Right kidney (tissue), 1 donor: Measurements from ENCODE around the gene WDR86.
A peak's percentile ranks its signal among the peaks of the same experiment; 100 is the strongest.

ENCODE experiments used
- DNase-seq: peaks from one replicate; pipeline ENCODE4 v3.0.0-alpha.2; 2016

The WDR86 gene

DNA sequence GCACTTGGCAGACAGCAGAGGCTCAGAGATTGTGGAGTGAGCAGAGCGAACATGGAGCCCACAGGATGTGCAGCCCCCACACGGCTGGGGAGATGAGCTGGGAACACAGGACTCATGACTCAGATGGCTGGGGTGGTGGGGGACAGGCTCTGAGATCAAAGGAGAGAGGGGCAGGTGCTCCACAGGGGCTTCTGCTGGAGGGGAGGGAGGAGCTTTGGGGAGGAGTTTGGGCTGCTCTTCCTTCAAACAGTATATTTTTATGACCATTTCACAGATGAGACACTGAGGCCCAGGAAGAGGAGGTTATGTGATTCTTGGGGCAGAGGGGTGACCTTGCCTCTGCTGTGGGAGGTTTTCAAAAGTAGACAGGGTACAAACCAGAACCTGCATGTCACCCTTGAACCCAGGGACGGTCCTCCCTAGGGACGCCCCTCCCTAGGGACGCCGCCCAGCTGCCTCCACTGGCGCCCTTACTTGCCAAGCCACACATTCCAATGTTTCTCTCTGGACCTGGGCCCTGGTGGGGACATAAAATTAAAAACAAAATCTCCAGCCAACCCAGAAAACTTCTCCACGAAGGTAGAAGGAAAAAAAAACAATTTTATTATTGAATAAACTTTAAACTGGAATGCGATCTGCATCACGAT is 31.1 kb upstream of the WDR86 start:
- DNase-seq, result no peak

DNA sequence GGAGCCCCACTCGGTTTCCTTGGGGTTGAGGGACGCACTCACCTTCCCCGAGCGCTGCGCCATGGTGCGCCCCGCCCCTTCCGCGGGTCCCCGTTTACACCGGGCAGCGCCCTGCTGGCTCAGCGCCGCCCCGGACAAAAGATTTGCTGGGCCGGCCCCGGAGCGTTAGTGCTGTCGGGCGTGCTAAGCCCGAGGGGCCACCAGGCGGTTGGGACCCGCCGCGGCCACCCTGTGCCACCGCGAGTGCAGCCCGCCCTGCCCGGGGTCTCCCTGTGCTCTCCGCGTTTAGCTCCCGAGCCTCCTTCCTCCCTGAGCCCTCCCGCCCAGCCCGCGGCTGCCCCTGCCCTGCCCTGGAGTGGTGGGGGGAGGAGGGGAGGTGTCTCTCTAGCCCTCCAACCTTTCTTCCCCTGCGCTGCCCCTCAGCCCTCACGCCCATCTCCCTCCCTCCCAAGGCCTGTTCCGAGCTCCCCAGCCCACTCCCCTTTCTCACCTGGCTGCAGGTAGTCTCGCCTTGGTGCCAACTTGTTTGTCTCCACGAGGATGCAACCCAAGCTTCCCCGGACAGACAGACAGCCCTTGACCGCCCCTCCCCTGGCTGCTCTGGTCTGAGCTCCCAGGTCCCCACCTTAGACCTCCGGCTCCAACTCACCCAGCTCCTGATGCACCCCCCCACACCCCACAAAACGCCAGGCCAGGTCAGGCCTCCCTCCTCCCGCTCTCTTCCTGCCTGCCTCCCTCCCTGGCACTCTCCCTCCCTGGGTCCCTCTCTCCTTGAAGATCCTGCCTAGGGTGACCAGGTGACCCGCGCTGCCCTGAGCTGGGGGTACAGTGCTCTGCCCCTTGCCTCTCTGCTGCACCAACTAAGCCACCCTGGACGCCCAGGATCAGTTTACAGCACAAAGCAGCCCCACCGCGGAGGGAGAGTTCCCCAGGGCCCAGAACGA is 30.3 kb upstream of the WDR86 start, which contains the start of gene CRYGN:
Gene CRYGN (minus strand): TSS at position 287 of the 944 bp plus-strand sequence. CDS start 224 bp downstream, at position 63.
- peak; percentile 77 for DNase-seq

DNA sequence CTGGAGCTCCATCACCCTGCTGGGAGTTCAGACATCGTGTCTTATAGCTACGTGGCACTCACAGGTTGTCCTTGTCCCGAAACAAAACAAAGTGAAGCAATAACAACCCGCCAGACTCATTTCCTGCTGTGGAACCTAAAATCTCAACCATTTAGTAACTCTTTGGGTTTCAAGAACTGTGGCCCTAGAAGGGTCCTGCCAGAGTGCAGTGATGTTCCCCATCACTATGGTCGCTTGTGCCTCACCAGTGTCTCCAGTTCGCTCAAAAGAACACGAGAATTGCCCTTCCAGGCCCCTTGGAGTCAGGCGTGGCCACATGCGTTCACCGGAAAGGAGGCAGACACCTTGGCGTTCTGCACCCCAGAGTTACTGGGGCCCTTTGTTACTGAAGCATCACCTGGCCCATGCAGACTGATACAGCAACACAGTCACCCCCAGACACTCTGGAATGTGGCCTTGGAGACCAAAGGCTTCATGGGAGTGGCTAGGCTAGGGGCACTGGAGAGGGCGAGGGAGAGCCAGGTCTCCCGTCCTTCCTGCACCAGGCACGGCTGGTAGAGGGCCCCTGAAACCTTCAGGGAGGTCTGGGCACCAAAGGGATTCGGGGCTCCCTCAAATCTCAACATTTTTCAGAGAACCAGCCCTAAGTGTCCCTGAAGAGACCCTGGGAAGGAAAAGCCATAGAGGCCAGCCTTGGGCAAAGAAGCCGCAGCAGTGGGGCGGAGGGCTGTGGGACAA is 29.2 kb upstream of the WDR86 start:
- no peak for DNase-seq

DNA sequence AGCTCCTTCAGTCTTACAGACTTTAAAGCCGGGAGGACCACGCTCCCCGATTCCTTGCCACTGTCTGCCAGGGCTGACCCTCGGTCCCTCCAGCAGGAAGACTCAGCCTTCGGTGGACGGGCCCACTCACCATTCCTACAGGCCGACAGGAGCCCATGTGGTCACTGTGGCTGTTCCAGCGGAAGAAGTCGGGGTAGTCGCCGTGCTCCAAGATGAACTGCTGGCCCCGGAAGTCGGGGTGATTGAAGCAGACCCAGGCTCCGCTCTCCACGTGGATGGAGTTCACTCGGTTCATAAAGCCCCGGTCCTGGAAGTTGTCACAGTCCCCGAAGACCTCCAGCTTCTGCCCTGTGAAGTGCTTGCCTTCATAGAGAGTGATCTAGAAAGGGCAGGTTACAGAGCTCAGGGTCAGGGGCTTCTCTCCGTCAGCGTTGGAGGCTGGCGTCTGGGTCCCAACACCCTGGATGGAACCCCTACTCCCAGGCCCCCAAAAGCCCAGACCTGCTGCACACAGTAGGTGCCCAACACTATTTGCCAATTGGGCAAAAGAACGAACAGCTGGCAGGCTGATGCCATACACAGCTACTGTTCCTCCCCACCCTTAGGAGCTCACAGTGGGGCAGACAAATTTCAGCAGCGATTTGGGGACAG is 28.2 kb upstream of the WDR86 start:
- no peak for DNase-seq

DNA sequence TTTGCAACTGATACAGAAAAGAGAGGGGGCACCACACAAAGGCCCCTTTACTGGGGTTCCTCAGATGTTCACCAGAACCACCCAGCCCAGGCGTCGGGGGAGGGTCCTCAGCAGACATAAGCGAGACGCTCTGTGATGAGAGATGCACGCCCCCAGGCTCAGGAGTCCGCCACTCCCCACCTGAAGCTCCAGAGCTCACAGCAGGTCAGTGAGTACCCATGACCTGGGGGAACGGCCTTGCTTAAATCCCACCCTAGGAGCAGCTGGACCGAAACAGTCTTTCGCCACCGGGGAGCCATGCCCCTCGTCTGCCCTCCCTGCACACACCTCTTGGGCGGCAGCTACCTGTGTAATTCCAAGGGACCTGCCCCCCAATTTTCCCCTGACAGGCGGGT is 27.3 kb upstream of the WDR86 start:
- DNase-seq, result no peak

DNA sequence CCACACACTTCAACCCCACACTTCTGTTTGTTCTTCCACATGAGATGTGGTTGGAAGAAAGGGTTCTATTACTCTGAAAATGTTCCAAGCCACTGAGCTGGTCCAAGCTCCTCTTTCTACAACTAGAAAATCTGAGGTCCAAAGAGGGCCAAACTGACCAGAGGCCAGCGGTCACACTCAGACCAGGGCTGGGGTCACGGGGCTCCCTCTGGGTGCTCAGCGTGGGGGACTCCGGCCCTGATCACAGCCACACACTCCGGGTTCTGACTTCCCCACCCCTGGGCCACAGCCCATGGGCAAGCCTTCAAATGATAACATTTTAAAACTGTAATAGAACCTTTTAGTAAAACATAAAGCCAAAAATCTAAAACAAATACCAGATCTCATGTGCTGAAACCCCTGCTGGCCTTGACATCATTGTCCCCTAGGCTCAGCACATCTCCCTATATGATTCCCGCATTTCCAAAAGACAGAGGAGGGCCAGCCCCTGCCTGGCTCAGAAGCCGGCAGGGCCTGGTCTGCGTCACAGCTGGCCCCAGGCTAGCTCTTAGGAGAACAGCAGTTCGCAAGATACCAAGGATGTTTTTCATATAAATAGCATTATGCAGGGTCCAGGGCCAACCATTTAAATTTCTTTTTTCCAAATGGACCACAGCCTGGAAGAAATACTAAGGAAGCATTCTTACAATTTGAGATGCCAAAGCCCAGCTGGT is 26.8 kb upstream of the WDR86 start:
- no peak for DNase-seq

DNA sequence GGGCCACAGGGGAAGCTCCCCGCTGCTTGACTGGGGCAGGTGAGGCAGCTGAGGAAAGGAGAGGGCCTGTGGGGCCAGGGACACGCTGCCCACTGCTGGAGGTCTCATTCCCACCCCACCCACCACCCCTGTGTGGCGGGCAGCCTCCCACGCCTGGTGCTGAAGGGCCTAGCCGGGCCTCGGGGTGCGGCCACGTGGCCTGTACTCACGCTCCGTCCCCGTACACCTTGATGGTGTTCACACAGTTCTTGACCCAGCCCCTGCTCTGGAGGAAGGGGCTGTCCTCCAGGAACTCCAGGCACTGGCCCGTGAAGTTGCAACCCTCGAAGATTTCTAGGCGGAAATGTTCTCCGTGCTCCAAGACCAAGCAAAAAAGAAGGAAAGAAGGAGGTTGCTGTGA is 26.1 kb upstream of the WDR86 start:
- DNase-seq, result no peak

DNA sequence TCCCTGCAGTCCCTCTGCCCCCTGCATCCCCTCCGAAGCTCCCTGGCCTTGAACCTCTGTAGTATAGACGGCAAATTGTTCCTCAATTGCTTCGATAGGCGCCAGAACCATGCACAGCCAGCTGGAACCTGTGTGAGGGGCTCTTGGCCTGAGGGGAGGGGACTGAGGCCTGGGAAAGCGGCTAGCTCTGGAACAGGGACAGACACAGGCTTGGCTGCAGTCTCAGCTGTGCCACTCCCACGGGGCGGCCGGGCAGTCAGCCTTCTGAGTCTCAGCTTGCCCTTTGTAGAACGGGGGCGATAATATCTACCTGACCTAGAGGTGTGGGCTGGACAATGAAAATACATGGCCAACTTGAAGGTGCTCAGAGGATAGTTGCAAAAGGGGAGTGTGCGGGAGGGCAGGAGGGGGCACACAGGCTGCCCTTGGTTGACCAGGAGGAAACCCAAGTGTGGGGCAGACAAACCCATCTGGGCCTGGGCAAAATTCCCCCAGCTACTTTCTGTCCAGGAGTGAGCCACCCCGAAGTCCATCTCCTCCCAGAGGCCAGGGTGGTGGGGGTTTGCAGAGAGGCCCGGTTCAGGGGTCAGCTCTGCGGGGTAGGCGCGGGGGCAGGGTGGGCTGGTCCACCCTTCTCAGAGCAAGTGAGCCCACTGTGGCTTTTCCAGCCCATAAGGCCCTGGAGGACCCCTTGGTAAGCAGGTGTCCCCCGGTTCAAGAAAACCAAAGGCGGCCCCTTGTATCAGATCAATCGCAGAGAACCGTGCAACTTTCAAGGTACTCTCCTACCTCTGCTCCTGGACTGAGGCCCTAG is 25.5 kb upstream of the WDR86 start:
- DNase-seq, result no peak

DNA sequence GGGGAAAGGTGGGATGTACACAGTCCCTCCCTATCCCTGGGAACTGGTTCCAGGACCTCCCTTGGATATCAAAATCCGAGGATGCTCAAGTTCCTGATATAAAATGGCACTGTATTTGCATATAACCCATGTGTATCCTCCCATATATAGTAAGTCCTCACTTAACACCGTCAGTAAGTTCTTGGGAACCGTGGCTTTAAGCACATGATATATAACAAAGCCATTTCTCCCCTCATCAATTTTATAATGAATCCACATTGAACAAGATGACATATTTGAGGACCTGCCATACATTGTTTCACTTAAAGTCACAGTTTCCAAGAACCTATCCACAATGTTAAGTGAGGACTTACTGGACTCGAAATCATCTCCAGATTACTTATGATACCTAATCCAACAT is 24.7 kb upstream of the WDR86 start:
- DNase-seq, result no peak

DNA sequence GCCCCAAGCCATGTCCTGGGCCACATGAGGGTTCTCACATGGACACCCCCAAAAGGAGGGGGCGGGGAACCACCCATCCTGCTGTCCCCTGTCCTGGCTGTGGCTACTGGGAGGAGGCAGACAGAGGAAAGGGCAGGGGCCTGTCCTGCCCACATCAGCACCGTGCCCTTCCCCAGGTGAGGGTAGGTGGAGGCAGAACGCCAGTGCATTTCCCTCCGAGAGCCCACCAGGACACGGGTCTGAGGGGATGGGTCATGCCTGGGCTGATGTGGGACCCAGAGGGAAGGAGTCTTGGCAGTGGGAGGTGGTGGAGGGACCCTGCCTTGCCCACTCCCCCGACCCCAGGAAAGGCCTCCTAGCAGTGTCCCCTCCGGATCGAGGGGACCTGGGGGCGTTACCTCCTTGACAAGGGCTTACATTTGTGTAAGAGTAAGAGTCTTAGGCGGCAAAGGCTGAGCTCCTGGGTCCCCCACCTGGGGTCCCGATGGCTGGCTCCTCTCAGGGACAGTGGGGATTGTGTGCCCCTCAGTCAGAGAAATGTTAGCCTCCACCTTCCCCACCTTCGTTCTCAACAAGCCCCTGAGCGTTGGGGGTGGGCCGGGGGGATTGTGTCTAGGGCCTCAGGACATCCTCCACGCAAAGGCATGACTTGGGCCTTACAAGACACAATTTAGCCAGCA is 24.0 kb upstream of the WDR86 start:
- no peak for DNase-seq

DNA sequence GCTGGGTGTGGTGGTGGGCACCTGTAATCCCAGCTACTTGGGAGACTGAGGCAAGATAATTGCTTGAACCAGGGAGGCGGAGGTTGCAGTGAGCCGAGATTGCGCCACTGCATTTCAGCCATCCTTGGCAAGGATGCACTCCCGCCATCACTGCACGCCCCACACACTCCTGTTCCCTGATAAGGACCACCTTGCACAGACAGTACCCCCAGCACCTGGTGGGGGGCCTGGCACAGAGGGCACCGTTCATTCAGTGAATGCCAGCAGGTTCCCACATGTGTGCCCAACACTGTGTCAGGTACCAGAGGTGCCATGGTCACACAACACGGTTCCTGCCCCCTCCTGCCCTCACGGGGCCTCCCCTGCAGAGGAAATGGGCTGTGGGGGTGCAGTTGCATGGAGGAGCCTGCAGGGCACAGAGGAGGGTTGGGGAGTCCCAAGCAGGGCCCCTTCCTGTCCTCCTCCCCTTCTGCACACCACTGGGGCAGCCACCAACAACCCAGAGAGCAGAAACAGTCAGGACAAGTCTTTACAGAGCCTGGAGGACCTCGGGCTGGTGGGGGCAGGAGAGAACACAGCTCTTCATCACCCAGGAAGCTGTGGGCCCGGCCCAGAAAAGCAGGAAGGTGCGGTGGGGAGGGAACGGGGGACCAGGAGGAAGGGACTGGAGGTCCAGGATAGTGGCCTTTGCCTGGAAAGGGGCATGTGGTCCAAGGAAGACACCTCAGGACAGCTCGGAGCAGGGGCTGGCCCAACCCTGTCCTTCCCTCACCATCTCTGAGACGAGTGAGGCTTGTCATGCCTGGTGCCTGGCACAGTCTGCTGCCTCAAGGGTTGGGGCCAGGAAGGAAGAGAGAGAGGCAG is 23.1 kb upstream of the WDR86 start:
- no peak for DNase-seq

DNA sequence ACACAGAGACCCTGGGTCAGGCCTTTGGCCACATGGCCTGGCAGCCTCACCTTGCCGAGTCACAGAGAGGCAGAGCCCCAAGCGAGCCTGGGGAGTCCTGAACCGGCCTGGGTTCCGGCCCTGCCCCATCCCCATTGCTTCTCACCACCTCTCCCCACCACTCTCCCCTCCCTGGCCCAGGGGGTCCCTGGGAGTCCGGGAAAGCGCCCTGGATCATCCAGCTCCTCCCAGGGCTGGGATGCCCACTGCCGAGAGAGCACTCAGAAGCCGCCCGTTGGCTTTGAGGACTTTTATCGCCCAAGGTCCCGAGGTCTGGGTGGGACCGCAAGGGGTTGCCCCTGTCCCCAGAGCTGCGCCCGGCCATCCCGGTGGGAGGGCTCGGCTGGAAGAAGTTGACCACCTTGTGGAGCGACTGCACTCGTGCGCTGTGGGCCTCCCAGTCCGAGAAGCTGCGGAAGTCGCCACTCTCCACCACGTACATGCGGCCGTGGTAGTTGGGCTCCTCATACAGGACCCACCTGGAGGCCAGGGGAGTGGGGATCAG is 22.0 kb upstream of the WDR86 start:
- DNase-seq, result no peak

DNA sequence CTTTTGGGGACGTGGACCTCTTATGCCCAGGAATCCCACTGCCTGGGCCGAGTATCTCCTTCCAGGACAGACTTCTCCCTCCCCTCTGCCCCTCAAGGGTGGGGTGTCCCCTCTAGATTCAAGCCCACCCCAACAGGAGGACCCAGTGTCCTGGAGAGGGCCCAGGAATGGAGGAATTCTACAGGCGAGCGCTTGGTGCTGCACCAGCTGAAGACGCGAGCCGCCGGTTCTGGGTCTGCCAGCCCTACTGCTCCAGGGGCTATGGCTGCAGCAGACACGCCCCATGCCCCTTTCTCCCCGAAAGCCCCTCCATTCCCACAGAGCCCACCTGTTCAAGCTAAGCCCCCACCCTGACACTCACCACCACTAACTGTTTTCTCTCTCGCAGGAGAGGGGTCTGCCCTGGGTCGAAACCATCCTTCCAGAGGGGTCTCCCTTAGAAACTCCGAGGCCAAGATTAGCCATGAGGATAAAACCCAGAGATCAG is 21.5 kb upstream of the WDR86 start:
- DNase-seq, result no peak

DNA sequence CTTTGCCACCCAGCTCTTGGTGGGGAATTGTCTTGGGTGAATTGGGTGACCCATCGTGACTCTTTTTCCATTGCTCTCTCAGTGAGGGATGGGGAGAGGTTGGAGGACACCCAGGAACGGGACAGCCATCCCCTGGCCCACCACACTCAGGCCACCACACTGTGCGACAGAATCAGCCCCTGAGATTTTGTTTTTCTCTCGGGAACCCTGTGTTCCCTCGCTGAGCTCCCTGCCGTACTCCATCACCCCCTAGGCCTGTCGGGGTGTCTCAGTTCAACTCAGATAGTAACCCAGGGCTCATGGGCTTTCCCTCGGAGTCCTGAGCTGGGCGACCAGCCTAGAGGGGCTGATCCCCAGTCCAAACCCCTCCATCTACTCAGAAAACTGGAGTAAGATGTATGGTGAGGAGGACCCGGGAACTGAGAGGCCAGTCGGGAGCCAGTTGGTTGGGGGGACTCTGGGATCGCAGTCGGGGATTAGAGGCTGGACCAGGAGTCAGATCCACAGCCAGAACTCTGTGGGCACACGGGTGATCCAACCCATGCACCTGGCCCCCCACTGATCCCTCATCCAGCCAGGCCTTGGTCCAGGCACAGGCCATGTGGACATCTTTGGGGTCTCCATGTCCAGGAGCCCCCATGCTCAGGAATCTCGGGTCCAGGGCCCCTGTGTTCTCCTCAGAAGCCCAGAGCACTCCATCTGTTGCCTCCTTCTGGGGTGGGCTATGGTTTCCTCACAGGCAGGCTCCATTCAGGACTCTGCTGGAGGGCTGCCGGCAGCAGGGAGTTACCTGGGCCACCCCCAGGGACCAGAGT is 20.8 kb upstream of the WDR86 start:
- no peak for DNase-seq

DNA sequence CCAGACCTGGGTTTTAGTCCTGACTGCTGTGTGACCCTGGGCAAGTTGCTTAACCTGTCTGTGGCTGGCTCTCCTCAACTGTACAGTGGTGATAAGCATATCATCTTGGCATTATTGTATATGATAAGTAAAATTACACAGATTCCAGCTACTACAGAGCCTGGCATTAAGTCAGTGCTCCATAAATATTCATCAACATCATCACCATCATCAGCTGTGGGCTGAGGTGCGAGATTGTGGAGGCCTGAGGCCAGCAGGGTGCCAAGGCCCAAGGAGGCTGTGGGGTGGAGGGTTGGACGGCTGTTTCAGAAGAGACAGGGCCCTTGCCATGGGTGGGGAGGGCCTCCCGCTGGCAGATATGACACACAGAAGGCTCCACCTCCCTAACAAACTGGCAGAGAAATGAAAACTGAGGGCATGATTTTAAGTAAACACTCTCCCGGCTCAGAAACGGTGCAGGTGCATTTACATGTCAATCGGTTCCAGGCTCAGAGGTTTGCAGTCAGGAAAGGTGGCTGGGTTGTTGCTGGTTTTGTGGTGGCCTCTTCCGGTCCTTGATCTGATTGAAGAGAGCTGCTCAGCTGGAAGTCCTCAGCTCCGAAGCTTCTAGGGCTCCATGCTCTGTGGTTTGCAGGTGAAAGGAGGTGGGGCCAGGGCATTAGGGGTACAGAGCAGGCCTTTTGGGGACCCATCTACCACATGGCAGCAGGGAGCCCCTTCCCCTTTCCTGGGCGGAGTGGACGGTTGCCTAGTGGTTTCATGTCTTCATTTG is 19.9 kb upstream of the WDR86 start:
- no peak for DNase-seq

DNA sequence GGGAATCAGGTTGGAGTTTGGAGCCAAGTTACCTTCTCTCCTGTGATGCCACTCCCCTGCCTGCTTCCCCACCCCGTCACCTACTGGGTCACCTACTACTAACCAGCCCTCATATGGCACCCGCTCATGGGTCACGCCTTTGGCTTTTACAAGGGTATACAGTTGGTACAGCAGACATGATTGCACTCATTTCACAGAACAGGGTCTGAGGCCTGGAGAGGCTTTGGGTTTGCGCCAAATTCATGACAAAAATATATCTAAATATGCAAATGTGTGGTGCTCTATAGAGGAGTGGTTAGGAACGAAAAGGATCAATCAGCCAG is 19.4 kb upstream of the WDR86 start:
- DNase-seq, result no peak
